ENCODE data around the gene ARFRP1.

- TF ChIP-seq CTCF (IDR thresholded peaks at IDR 0.05 in 4 of 5, conservative IDR thresholded peaks at IDR 0.05 in 1 of 5), result no peak
- no peak for TF ChIP-seq POLR2A (IDR thresholded peaks at IDR 0.05)
These were observed 39.9 kb downstream of the ARFRP1 start for GRCh38 chr20:63667858-63668257.

Measured in gastrocnemius medialis (tissue), 4 donors.